Astrocyte (in vitro differentiated cells and primary cell): ENCODE measurements around the gene COL5A3. TPM values are rescaled to one million over a fixed set of nuclear protein-coding genes. Genes with fewer than 3 reads are reported as not detected.

Experiments used
- DNase-seq: peaks from one replicate; pipeline ENCODE4 v3.0.0-alpha.2; 2010; ENCODE audit warnings: low read depth
- FAIRE-seq: peaks from 2 replicates; lab custom pipeline; 2011; peaks lifted over from hg19 to GRCh38; lab: Jason Lieb, UNC
- H2AFZ ChIP-seq: 2 replicates; pipeline ENCODE4 v1.6.0; 2012; ENCODE audit warnings: low read depth, low read length, inconsistent platforms
- H3K27ac ChIP-seq: 2 replicates; pipeline ENCODE4 v1.5.1; 2011; ENCODE audit warnings: low read depth, low read length, inconsistent platforms
- H3K27me3 ChIP-seq: 2 replicates; pipeline ENCODE4 v1.6.0; 2011; ENCODE audit warnings: low read length, inconsistent platforms; ENCODE audit not compliant: insufficient read depth
- H3K36me3 ChIP-seq: 2 replicates; pipeline ENCODE4 v1.5.1; 2011; ENCODE audit warnings: low read length, inconsistent platforms; ENCODE audit not compliant: insufficient read depth
- H3K4me1 ChIP-seq: 2 replicates; pipeline ENCODE4 v1.5.1; 2011; ENCODE audit warnings: low read length, inconsistent platforms; ENCODE audit not compliant: insufficient read depth
- H3K4me2 ChIP-seq: 2 replicates; pipeline ENCODE4 v1.6.0; 2012; ENCODE audit warnings: low read length, inconsistent platforms
- H3K4me3 ChIP-seq: 2 replicates; pipeline ENCODE4 v1.5.1; 2011; ENCODE audit warnings: low read depth, mild to moderate bottlenecking, low read length, inconsistent platforms; ENCODE audit not compliant: insufficient read depth
- H3K79me2 ChIP-seq: 2 replicates; pipeline ENCODE4 v1.6.0; 2012; ENCODE audit warnings: mild to moderate bottlenecking, low read length, inconsistent platforms; ENCODE audit not compliant: insufficient read depth
- H3K9ac ChIP-seq: 2 replicates; pipeline ENCODE4 v1.6.0; 2012; ENCODE audit warnings: mild to moderate bottlenecking, low read length, inconsistent platforms
- H3K9me3 ChIP-seq: 2 replicates; pipeline ENCODE4 v1.5.1; 2012; ENCODE audit warnings: low read depth, mild to moderate bottlenecking, low read length, inconsistent platforms; ENCODE audit not compliant: insufficient read depth
- H4K20me1 ChIP-seq: 2 replicates; pipeline ENCODE4 v1.6.0; 2012; ENCODE audit warnings: low read length, inconsistent platforms; ENCODE audit not compliant: insufficient read depth
- H3K27ac Mint-ChIP-seq: one replicate; pipeline ENCODE4 v1.8.0; 2021; ENCODE audit warnings: mild to moderate bottlenecking, mixed read lengths; ENCODE audit not compliant: unreplicated experiment
- H3K27me3 Mint-ChIP-seq: one replicate; pipeline ENCODE4 v1.8.0; 2021; ENCODE audit warnings: low read depth, mixed read lengths; ENCODE audit not compliant: unreplicated experiment
- H3K36me3 Mint-ChIP-seq: one replicate; pipeline ENCODE4 v1.8.0; 2021; ENCODE audit warnings: low read depth, mixed read lengths; ENCODE audit not compliant: unreplicated experiment
- H3K4me1 Mint-ChIP-seq: one replicate; pipeline ENCODE4 v1.8.0; 2021; ENCODE audit warnings: low read depth, mixed read lengths; ENCODE audit not compliant: unreplicated experiment
- H3K4me3 Mint-ChIP-seq: one replicate; pipeline ENCODE4 v1.8.0; 2021; ENCODE audit warnings: mild to moderate bottlenecking, moderate library complexity, mixed read lengths; ENCODE audit not compliant: unreplicated experiment
- H3K9me3 Mint-ChIP-seq: one replicate; pipeline ENCODE4 v1.8.0; 2021; ENCODE audit warnings: mild to moderate bottlenecking, mixed read lengths; ENCODE audit not compliant: unreplicated experiment
- EZH2 ChIP-seq: IDR thresholded peaks from 2 replicates; pipeline ENCODE4 v1.6.1; 2012; ENCODE audit warnings: mild to moderate bottlenecking, low read length, inconsistent platforms; ENCODE audit not compliant: insufficient read depth
- total RNA-seq: library from RNA; stranded (reverse); gene quantifications from 2 replicates; pipeline ENCODE4 v1.2.1, GENCODE V29; 2021
- TF ChIP-seq, protein P1 (sequence below): IDR thresholded peaks from 2 replicates; pipeline ENCODE4 v1.5.1; 2011; ENCODE audit warnings: low read depth, mild to moderate bottlenecking, inconsistent platforms, low read length, moderate library complexity; ENCODE audit not compliant: insufficient read depth

Gene COL5A3
- total RNA-seq, 1 donor from 2014 or later = 22.2 TPM

DNA sequence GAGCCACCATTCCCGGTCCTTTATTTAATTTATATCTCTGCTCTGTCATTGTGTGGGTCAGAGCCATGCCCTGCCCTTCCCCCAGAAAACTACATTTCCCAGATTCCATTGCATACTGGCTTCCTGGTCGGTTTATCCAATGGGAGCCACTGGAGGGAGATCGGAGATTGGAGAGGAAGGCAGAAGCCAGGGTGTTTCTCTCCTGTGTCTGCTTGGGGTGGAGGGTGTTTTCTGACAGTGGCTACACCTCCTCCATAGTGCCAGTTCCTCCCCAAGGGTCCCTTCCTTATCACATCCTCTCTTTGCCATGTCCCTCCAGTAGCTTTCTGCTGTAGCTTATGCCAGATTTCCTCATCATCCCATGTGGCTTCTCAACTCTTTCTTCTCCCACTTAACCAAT, 93.0 kb downstream of the COL5A3 start:
- Histone ChIP-seq H3K4me3 (no peak overlapping the region), H3K4me1 (peaks cover 11% of the 10 kb centered on the region), H3K79me2 (no peaks in the 10 kb centered on the region), H3K9me3 (no peaks in the 10 kb centered on the region), H3K9ac (no peak overlapping the region), H3K4me2 (peak overlapping the region; percentile 31), H3K27ac (no peak overlapping the region), H3K36me3 (no peaks in the 10 kb centered on the region), H3K27me3 (peaks cover 9% of the 10 kb centered on the region), H2AFZ (peak overlapping the region; percentile 71), H4K20me1 (no peaks in the 10 kb centered on the region)
- Mint-ChIP-seq H3K36me3 (no peaks in the 10 kb centered on the region), H3K4me1 (peaks cover 6% of the 10 kb centered on the region), H3K9me3 (no peaks in the 10 kb centered on the region), H3K27me3 (no peaks in the 10 kb centered on the region), H3K27ac (peak overlapping the region; percentile 12), H3K4me3 (peak overlapping the region; percentile 9)
- DNase-seq (no peak), FAIRE-seq (peak; percentile 49)
- TF ChIP-seq, protein P1, sequence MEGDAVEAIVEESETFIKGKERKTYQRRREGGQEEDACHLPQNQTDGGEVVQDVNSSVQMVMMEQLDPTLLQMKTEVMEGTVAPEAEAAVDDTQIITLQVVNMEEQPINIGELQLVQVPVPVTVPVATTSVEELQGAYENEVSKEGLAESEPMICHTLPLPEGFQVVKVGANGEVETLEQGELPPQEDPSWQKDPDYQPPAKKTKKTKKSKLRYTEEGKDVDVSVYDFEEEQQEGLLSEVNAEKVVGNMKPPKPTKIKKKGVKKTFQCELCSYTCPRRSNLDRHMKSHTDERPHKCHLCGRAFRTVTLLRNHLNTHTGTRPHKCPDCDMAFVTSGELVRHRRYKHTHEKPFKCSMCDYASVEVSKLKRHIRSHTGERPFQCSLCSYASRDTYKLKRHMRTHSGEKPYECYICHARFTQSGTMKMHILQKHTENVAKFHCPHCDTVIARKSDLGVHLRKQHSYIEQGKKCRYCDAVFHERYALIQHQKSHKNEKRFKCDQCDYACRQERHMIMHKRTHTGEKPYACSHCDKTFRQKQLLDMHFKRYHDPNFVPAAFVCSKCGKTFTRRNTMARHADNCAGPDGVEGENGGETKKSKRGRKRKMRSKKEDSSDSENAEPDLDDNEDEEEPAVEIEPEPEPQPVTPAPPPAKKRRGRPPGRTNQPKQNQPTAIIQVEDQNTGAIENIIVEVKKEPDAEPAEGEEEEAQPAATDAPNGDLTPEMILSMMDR = no peak
- no peak for TF ChIP-seq EZH2

DNA sequence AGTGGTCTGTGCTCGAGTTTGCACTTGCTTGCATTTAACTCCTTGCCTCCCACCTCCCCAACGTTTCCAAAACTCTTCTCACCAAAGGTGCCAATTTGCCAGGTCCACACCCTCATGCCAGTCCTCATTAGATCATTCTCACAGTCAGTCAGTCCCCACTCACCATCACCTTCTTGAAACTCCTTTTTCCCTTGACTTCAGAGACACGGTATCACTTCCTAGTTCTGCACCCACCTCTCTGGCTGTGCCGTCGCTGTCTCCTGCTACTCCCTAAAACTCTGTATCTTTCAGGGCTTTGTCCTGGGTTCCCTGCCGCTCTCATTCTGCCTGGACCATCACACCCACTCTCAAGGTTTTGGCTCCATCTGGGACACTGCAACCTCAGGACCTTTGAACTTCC, 93.6 kb downstream of the COL5A3 start:
- H3K36me3 ChIP-seq = no peaks in the 10 kb centered on the region
- DNase-seq (no peak), FAIRE-seq (no peak)
- no peak overlapping the region for H3K27ac ChIP-seq
- no peaks in the 10 kb centered on the region for H3K9me3 ChIP-seq
- no peak overlapping the region for H2AFZ ChIP-seq
- no peak overlapping the region for H3K4me3 Mint-ChIP-seq
- no peaks in the 10 kb centered on the region for H3K36me3 Mint-ChIP-seq
- peaks cover 13% of the 10 kb centered on the region for H3K27me3 ChIP-seq
- no peaks in the 10 kb centered on the region for H4K20me1 ChIP-seq
- H3K9ac ChIP-seq = no peak overlapping the region
- H3K27me3 Mint-ChIP-seq = no peaks in the 10 kb centered on the region
- H3K4me1 Mint-ChIP-seq = peaks cover 6% of the 10 kb centered on the region
- no peak overlapping the region for H3K4me2 ChIP-seq
- no peak for TF ChIP-seq EZH2
- TF ChIP-seq, protein P1 = no peak
- no peaks in the 10 kb centered on the region for H3K9me3 Mint-ChIP-seq
- H3K27ac Mint-ChIP-seq = no peak overlapping the region
- peaks cover 11% of the 10 kb centered on the region for H3K4me1 ChIP-seq
- H3K79me2 ChIP-seq = no peaks in the 10 kb centered on the region
- no peak overlapping the region for H3K4me3 ChIP-seq

DNA sequence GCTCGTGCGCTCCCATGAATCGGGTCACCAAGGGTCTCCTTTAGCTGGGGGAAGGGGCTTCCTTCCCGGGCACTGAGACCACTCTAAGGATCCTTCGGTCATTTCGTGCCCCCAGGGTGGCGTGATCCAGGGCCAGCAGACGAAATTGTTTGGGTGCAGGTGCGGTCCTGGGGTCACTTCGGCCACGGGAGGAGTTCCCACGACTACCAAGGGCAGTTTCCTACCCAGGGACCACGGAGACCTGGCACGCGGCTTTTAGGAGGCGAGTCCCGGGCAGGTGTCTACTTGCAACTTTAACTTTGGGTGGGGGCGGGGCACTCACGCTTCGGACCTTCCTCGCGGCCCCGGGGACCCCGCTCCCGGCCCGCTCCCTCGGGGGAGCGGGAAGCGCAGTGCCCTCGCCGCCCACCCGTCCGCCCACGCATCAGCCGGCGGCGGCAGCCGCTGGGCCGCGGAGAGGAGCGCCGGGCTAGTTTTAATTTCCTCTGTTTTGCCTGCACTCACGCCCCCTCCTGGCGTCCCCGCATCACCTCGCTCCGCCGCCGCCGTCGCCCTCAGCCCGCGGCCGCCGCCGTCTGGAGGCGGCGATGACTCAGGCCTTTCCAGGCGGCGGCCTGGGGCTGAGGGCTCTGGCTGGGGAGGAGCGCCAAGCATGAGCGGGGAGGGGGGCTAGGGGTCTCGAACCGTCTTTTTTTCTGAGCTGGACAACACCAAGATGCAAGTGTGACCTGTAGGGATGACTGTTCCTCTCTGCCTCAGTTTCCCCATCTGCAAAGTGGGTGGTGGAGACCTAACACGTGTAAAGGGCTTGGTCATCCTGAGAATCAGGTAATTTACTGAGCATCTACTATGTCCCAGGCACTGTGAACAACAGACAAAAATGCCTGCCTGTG, 95.7 kb downstream of the COL5A3 start:
- Mint-ChIP-seq H3K36me3 (no peaks in the 10 kb centered on the region), H3K4me1 (peaks cover 6% of the 10 kb centered on the region), H3K27ac (peak overlapping the region; percentile 64), H3K4me3 (peak overlapping the region; percentile 77), H3K27me3 (no peaks in the 10 kb centered on the region), H3K9me3 (no peaks in the 10 kb centered on the region)
- peak overlapping the region; percentile 58 for H3K4me3 ChIP-seq
- peak overlapping the region; percentile 75 for H3K9ac ChIP-seq
- no peaks in the 10 kb centered on the region for H3K79me2 ChIP-seq
- no peaks in the 10 kb centered on the region for H3K9me3 ChIP-seq
- H4K20me1 ChIP-seq = peaks cover 7% of the 10 kb centered on the region
- no peaks in the 10 kb centered on the region for H3K36me3 ChIP-seq
- no peak overlapping the region for H3K27ac ChIP-seq
- peak; percentile 53 for DNase-seq
- TF ChIP-seq, protein P1 = peak; percentile 24
- no peak for TF ChIP-seq EZH2
- FAIRE-seq = no peak
- peaks cover 21% of the 10 kb centered on the region for H3K27me3 ChIP-seq
- peaks cover 11% of the 10 kb centered on the region for H3K4me1 ChIP-seq
- peak overlapping the region; percentile 97 for H3K4me2 ChIP-seq
- H2AFZ ChIP-seq = peak overlapping the region; percentile 77
